ENCODE results near the gene ARL15.

The ARL15 gene

DNA sequence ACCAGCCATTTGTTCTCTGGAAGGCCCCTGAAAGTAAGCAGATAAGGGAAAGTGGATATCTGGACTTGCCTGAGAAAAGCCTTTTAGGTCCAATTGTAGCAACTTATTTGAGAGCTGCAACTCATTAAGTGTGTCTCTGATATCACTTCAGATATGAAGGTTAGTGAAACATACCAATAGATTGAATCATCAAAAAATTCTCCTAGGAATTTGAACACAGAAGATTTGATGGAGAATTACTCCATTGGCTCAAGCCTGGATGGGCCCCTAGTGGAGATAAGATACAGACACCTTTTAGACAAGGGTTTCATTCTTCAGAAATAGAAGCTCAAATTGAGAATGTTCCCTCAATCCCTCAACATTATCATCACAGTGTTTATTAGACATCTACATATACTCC, 393.3 kb downstream of the ARL15 start:
- Histone ChIP-seq H3K9ac (ENCODE audit: low read depth, low read length) (no peak overlapping the region), H3K4me2 (ENCODE audit: insufficient read depth, low read length) (no peak overlapping the region), H3K27me3 (ENCODE audit: insufficient read depth, low read length, poor library complexity) (no peaks in the 10 kb centered on the region), H3K79me2 (ENCODE audit: insufficient read depth, low read length) (no peaks in the 10 kb centered on the region), H2AFZ (ENCODE audit: low read depth, low read length) (no peak overlapping the region), H3K36me3 (ENCODE audit: insufficient read depth, low read length) (no peaks in the 10 kb centered on the region), H3K4me1 (ENCODE audit: insufficient read depth, low read length) (no peaks in the 10 kb centered on the region), H4K20me1 (ENCODE audit: insufficient read depth, low read length) (no peaks in the 10 kb centered on the region), H3K9me3 (ENCODE audit: insufficient read depth, low read length, severe bottlenecking) (no peaks in the 10 kb centered on the region), H3K27ac (ENCODE audit: low read length) (no peak overlapping the region), H3K4me3 (ENCODE audit: low read depth in 1 of 2, low read length in 2 of 2) (no peak overlapping the region)
- DNase-seq (no peak), ATAC-seq (ENCODE audit: insufficient read depth, low read depth) (no peak)
- no peak for TF ChIP-seq EZH2 (IDR thresholded peaks at IDR 0.05; ENCODE audit: borderline replicate concordance, low read depth, low read length, severe bottlenecking)
- TF ChIP-seq, protein P1, sequence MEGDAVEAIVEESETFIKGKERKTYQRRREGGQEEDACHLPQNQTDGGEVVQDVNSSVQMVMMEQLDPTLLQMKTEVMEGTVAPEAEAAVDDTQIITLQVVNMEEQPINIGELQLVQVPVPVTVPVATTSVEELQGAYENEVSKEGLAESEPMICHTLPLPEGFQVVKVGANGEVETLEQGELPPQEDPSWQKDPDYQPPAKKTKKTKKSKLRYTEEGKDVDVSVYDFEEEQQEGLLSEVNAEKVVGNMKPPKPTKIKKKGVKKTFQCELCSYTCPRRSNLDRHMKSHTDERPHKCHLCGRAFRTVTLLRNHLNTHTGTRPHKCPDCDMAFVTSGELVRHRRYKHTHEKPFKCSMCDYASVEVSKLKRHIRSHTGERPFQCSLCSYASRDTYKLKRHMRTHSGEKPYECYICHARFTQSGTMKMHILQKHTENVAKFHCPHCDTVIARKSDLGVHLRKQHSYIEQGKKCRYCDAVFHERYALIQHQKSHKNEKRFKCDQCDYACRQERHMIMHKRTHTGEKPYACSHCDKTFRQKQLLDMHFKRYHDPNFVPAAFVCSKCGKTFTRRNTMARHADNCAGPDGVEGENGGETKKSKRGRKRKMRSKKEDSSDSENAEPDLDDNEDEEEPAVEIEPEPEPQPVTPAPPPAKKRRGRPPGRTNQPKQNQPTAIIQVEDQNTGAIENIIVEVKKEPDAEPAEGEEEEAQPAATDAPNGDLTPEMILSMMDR (IDR thresholded peaks at IDR 0.05; ENCODE audit: borderline replicate concordance, extremely low read depth, low read length, poor library complexity, severe bottlenecking): no peak

DNA sequence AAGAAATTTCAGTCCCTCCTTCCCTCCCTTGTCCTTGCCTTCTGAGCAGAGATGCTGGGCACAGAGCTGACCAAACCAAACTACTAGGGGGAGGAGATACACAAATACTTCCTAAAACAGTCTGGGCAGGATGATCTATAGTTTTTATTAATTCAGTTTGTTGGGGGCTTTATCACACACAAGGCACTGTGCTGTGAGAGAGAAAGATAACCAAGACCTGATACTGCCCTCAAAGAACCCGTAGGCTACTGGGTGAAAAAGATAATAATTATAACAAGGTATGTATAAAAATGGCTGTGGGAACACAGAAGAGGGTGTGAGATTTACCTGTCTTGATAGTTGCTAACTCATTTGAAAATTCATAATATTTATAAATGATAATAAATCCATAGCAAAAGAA, 395.3 kb downstream of the ARL15 start:
- TF ChIP-seq EZH2 (IDR thresholded peaks at IDR 0.05; ENCODE audit: borderline replicate concordance, low read depth, low read length, severe bottlenecking): no peak
- TF ChIP-seq, protein P1 (IDR thresholded peaks at IDR 0.05; ENCODE audit: borderline replicate concordance, extremely low read depth, low read length, poor library complexity, severe bottlenecking): no peak
- Histone ChIP-seq H3K4me3 (ENCODE audit: low read depth in 1 of 2, low read length in 2 of 2) (no peak overlapping the region), H3K27ac (ENCODE audit: low read length) (no peak overlapping the region), H3K4me2 (ENCODE audit: insufficient read depth, low read length) (no peak overlapping the region), H3K27me3 (ENCODE audit: insufficient read depth, low read length, poor library complexity) (no peaks in the 10 kb centered on the region), H3K4me1 (ENCODE audit: insufficient read depth, low read length) (no peaks in the 10 kb centered on the region), H3K36me3 (ENCODE audit: insufficient read depth, low read length) (no peaks in the 10 kb centered on the region), H3K79me2 (ENCODE audit: insufficient read depth, low read length) (no peaks in the 10 kb centered on the region), H4K20me1 (ENCODE audit: insufficient read depth, low read length) (no peaks in the 10 kb centered on the region), H2AFZ (ENCODE audit: low read depth, low read length) (no peak overlapping the region), H3K9ac (ENCODE audit: low read depth, low read length) (no peak overlapping the region), H3K9me3 (ENCODE audit: insufficient read depth, low read length, severe bottlenecking) (no peaks in the 10 kb centered on the region)
- ATAC-seq (ENCODE audit: insufficient read depth, low read depth) (no peak), DNase-seq (no peak)

DNA sequence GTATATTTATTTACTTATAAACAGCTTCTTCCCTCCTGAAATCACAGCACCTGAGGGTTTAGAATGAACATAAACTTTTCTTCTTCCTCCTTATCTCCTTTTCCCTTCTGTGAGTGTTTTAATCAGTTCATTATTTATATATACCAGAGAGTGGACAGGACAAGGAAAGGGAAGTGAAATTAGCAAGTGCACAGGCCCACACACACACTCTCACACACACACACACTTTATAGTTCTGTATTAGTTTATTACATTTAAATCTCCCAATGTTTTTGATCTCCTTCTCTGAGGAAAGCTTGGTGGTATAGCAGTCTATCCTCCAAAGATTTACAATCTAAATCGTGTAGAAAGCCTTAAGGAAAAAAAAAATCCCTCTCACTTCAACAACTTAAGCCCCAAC, 396.4 kb downstream of the ARL15 start:
- no peak overlapping the region for H3K9ac ChIP-seq (ENCODE audit: low read depth, low read length)
- no peak overlapping the region for H3K27ac ChIP-seq (ENCODE audit: low read length)
- no peak overlapping the region for H2AFZ ChIP-seq (ENCODE audit: low read depth, low read length)
- H3K36me3 ChIP-seq (ENCODE audit: insufficient read depth, low read length): no peaks in the 10 kb centered on the region
- no peaks in the 10 kb centered on the region for H4K20me1 ChIP-seq (ENCODE audit: insufficient read depth, low read length)
- TF ChIP-seq EZH2 (IDR thresholded peaks at IDR 0.05; ENCODE audit: borderline replicate concordance, low read depth, low read length, severe bottlenecking): no peak
- TF ChIP-seq, protein P1 (IDR thresholded peaks at IDR 0.05; ENCODE audit: borderline replicate concordance, extremely low read depth, low read length, poor library complexity, severe bottlenecking): no peak
- no peaks in the 10 kb centered on the region for H3K27me3 ChIP-seq (ENCODE audit: insufficient read depth, low read length, poor library complexity)
- H3K4me3 ChIP-seq (ENCODE audit: low read depth in 1 of 2, low read length in 2 of 2): no peak overlapping the region
- no peak overlapping the region for H3K4me2 ChIP-seq (ENCODE audit: insufficient read depth, low read length)
- DNase-seq (no peak), ATAC-seq (ENCODE audit: insufficient read depth, low read depth) (no peak)
- no peaks in the 10 kb centered on the region for H3K4me1 ChIP-seq (ENCODE audit: insufficient read depth, low read length)
- no peaks in the 10 kb centered on the region for H3K9me3 ChIP-seq (ENCODE audit: insufficient read depth, low read length, severe bottlenecking)
- no peaks in the 10 kb centered on the region for H3K79me2 ChIP-seq (ENCODE audit: insufficient read depth, low read length)

DNA sequence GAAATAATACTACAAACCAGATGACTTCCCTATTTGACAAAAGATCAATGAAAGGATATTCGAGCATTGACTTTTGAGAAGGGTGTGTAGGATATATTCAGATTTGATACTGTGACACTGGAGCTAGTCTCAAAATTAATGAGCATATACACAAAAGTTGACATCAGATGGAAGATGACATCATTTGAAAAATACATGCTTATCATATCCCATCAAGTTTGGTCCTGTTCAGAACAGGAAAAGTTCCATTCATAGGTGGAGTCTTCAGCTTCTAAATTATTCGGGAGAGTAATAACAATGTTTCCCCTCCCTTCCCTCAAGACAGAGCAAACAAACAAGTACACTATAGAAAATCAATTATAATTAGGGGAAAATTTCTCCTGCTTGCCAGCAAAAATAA, 401.6 kb downstream of the ARL15 start:
- Histone ChIP-seq H3K27me3 (ENCODE audit: insufficient read depth, low read length, poor library complexity) (no peaks in the 10 kb centered on the region), H3K27ac (ENCODE audit: low read length) (no peak overlapping the region), H3K4me1 (ENCODE audit: insufficient read depth, low read length) (no peaks in the 10 kb centered on the region), H3K4me2 (ENCODE audit: insufficient read depth, low read length) (no peak overlapping the region), H3K79me2 (ENCODE audit: insufficient read depth, low read length) (no peaks in the 10 kb centered on the region), H4K20me1 (ENCODE audit: insufficient read depth, low read length) (no peaks in the 10 kb centered on the region), H3K36me3 (ENCODE audit: insufficient read depth, low read length) (no peaks in the 10 kb centered on the region), H3K4me3 (ENCODE audit: low read depth in 1 of 2, low read length in 2 of 2) (no peak overlapping the region), H3K9ac (ENCODE audit: low read depth, low read length) (no peak overlapping the region), H3K9me3 (ENCODE audit: insufficient read depth, low read length, severe bottlenecking) (no peaks in the 10 kb centered on the region), H2AFZ (ENCODE audit: low read depth, low read length) (no peak overlapping the region)
- DNase-seq (no peak), ATAC-seq (ENCODE audit: insufficient read depth, low read depth) (no peak)
- no peak for TF ChIP-seq EZH2 (IDR thresholded peaks at IDR 0.05; ENCODE audit: borderline replicate concordance, low read depth, low read length, severe bottlenecking)
- TF ChIP-seq, protein P1 (IDR thresholded peaks at IDR 0.05; ENCODE audit: borderline replicate concordance, extremely low read depth, low read length, poor library complexity, severe bottlenecking): no peak
